NCI-H1105 (cell line): ENCODE results near the gene EGFR.

Experiments used
- DNase-seq: peaks from one replicate; lab custom pipeline; 2025; lab: John Stamatoyannopoulos, UW

The EGFR gene

GRCh38 chr7:55081472-55082227 is 62.8 kb downstream of the EGFR start:
- no peak for DNase-seq

GRCh38 chr7:55082228-55082603 is 63.4 kb downstream of the EGFR start:
- DNase-seq: no peak

DNA sequence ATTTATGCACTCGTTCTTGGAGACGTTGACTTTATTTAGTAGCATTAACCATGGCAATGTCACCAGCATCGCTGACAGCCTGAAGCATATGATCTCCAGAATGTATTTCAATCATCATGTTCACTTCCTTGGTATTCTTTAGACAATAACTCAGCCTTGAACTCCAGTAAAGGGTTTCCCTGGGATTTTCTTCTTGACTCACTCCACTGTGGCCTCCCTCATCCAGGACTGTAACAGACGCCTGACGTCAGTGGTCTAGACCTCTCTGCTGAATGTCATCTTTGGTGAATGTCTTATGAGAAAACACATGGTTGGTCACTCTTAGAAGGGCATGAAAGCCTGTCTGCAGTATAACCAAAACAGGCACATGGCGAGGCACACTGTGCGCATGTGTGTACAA is 64.4 kb downstream of the EGFR start:
- DNase-seq: no peak

DNA sequence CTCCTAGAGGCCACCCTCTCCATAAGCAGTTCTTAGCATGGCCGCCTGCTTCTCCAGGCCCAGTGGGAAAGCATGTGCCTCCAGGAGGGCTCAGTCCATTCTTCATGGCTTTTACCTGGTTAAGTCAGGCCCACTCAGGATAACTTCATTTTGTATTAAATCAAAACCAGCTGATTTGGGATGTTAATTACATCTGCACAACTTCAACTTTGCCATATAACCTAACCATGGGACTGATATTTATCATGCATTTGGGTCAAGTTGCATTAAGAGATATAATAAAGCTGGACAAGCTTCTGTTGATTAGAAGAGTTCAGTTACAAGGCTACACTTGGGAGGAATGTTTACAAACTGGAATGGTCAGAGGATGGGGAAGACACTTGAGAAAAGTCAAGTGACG is 65.5 kb downstream of the EGFR start:
- DNase-seq: no peak

DNA sequence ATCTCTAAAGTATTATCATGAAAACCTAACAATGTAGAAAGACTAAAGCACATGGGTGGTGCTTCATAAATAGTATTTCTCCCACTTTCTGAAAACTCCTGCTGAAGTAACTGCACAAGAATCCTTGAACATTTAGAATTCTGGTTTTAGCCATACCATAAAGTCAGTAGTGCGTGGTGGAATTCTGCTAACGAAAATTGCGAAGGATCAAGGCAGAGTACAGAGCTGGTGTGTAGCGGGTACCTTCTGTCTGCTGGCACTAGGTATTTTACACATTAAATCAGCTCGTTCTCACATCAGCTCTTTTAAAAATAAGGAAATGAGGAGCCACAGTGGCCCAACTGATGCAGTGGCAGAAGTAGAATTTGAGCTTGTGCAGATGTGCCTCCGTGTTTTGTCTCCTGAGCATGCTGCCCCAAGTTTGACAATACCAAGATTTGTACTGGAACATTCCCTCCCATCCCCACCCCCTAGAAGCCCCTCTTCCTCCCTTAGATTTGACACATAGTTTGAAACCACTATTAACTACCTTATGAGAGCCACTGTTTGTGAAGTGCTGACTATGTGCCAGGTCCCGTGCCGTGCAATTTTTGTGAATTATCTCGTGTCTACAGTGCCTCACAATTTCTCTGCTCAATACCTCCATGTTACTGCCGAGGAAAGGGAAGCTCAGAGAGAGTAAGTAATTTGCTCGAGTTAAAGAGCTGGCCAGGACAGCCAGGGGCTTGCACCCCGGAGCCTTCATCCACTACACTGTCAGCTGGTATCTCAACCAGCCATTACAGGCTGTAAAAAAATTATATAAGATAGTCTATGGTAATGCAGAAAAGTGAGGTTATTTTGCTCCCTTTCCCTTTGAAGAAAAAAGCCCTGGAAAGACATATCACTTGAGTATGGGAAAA is 66.9 kb downstream of the EGFR start:
- no peak for DNase-seq

GRCh38 chr7:55086413-55087201 is 67.8 kb downstream of the EGFR start:
- no peak for DNase-seq

GRCh38 chr7:55087521-55087961 is 68.7 kb downstream of the EGFR start:
- no peak for DNase-seq

- DNase-seq: no peak
These were observed 69.3 kb downstream of the EGFR start for GRCh38 chr7:55088107-55088506.

DNA sequence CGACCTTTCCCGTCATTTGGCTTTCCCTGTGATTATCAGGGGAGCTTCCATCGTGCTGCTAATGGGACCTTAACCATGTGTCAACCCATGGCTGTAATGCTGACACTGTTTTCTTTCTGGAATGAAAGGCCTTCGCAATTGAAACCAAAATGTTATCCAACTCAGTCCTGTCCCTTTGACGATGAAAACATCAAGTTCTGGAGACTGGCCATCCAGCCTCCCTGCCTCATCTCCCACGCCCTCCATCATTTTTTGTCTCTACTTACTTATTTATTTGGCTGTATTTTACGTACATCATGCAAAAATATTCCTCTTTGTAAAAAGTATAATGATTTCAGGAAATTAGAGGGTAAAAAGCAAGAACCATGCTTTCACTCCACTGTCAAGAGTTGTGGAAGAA is 69.8 kb downstream of the EGFR start:
- DNase-seq: no peak

- no peak for DNase-seq
These were observed 73.6 kb downstream of the EGFR start for GRCh38 chr7:55092186-55092974.

DNA sequence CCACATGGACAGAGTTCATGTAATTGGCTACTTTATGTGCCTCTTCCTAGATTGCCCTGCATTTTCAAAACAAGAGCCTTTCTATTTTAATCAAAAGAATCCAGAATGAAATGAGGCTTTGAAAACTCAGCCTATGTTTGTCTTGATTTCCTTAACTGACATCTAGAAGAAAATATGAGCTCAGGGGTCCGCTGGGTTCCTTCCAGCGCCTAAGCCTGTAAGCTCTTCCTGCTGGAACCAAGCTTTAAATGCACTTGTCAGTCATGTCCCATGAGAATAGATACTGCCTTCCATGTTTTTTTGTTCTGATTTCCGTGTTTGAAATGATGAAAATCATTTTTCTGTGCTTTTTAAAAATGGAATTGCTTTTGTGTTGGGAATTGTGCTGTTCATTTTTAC is 74.2 kb downstream of the EGFR start:
- DNase-seq: no peak

GRCh38 chr7:55093674-55094073 is 74.9 kb downstream of the EGFR start:
- DNase-seq: no peak

GRCh38 chr7:55094092-55094690 is 75.4 kb downstream of the EGFR start:
- DNase-seq: no peak

- DNase-seq: no peak
These were observed 76.9 kb downstream of the EGFR start for GRCh38 chr7:55095672-55096071.

GRCh38 chr7:55096323-55096722 is 77.5 kb downstream of the EGFR start:
- DNase-seq: no peak

GRCh38 chr7:55097100-55097499 is 78.3 kb downstream of the EGFR start:
- no peak for DNase-seq

- no peak for DNase-seq
These were observed 80.4 kb downstream of the EGFR start for GRCh38 chr7:55099066-55099820.

- DNase-seq: peak; percentile 26
These were observed 81.2 kb downstream of the EGFR start for GRCh38 chr7:55099821-55100543.

DNA sequence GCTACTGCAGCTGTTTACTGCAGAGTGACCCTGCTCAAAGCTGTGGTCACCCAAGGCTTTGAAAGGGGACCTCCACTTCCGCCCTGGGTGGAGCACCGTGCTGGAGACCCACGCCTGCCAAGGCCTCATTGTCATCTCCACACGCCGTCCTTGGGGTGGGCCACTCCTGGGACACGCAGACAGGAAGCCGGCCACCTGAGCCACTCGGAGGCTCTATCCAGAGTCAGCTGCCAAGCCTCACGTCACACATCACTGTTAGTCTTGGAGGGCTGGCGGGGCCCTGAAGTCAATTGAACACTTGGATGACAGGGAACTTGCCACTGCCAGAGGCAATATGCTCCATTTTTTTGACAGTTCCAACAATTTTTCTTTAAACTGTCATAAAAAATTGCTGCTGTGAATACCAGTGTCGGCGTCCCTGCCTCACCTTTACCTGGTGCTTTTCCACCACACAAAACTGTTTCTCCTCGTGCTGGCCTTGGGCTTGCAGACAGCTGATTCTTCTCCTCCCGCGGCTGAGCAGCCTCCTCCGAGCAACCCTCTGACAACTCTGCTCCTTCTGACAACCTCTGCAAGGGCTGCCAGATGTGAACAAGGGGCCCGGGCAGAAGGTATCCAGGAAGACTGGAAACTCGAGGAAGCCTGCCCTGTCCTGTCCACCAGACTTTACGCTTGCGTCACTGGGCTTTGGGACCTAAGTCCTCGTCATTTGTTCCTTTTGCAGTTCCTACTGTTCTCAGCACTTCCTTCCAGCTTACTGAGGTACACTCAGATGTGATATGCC is 81.9 kb downstream of the EGFR start:
- no peak for DNase-seq
